Adrenal gland (tissue), 5 donors: ENCODE measurements around the gene ISLR.

Source experiments
- CTCF ChIP-seq, 6 experiments: fragments of 450-650 bp in 4 of 6; fragments of 200-600 bp in 2 of 6; sonication (generic) in 1 of 6; IDR thresholded peaks; 1 replicate in 5 of 6; 2 replicates in 1 of 6; pipeline versions ENCODE4 v1.5.1 to v1.8.0; 2016 to 2021; ENCODE audit warnings: antibody characterized with exemption in 6 of 6, mild to moderate bottlenecking in 2 of 6, moderate library complexity in 1 of 6
- POLR2A ChIP-seq, 2 donors: fragments of 450-650 bp; IDR thresholded peaks; one replicate each; pipeline ENCODE4 v1.6.1; 2017; ENCODE audit warnings: antibody characterized with exemption in 2 of 2, mild to moderate bottlenecking in 2 of 2, moderate library complexity in 1 of 2
- donor health status: DM: no; HTN: no; CAD: no.

GRCh38 chr15:74220475-74221248 is 47.2 kb downstream of the ISLR start:
- TF ChIP-seq CTCF (IDR thresholded peaks at IDR 0.05) (no peak), POLR2A (IDR thresholded peaks at IDR 0.05) (no peak)
